ENCODE measurements around the gene BANP.

Gene BANP

DNA sequence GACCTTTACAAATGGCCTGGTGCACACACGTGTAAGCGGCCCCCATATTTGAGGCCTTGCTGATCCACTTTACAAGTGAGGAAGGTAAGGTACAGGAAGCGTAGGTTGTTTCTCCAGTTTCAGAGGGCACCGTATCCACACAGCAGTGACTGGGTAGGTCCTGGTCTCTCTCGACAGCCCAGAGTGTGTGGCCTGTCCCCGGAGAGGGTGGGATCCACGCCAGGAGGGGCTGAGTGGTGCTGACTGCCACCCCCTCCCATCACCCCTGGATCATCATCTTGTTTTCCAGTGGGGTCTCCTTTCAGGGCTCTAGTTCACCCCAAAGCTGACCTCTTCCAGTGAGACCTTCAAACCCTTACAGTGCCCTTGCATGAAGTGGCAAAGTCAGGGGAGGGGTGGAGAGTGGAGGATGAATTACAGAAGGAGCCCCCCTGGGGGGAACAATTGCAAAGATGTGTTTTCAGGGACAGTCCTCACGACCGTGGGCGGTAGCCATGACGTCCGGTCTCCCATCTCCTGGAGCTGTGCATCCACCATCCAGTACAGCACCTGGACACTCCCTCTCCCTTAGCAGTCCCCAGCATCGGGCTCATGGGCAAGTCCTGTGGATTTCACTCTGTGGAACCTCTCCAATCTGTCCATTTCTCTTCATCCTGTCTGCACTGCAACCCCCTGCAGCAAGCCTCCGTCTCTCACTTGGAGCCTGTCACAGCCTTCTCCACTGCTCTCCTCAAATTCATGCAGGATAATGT, 4.5 kb upstream of the BANP start:
- Histone ChIP-seq H3K9me3 (ENCODE audit: control insufficient read depth, low read length) (no peaks in the 10 kb centered on the region), H4K8ac (ENCODE audit: low read length) (no peak overlapping the region), H3K4ac (ENCODE audit: low read depth in 1 of 2, low read length in 2 of 2) (no peak overlapping the region), H2BK120ac (ENCODE audit: low read depth, low read length) (no peak overlapping the region), H3K79me1 (replicated peaks; ENCODE audit: low read length, poor library complexity, severe bottlenecking) (no peaks in the 10 kb centered on the region), H3K4me2 (ENCODE audit: low read length, poor library complexity, severe bottlenecking) (no peak overlapping the region), H3K27ac (ENCODE audit: low read length, poor library complexity, severe bottlenecking) (no peak overlapping the region), H2AK5ac (ENCODE audit: low read length, severe bottlenecking) (no peak overlapping the region), H3K23ac (ENCODE audit: low read length in 2 of 2) (no peak overlapping the region), H2BK15ac (ENCODE audit: low read depth, poor library complexity, severe bottlenecking) (no peak overlapping the region), H3K18ac (ENCODE audit: low read depth in 1 of 2, low read length in 2 of 2) (no peak overlapping the region), H3K4me1 (ENCODE audit: control insufficient read depth, insufficient read depth, low read depth, low read length) (peaks cover 4% of the 10 kb centered on the region), H3K14ac (ENCODE audit: low read length in 2 of 2) (no peak overlapping the region), H3K27me3 (ENCODE audit: control insufficient read depth in 1 of 2, insufficient read depth in 1 of 2, low read length in 2 of 2) (peaks cover 0 to 3% of the 10 kb centered on the region in 2 experiments), H4K91ac (ENCODE audit: low read length) (no peak overlapping the region), H2BK5ac (ENCODE audit: low read depth, low read length, poor library complexity, severe bottlenecking) (no peak overlapping the region), H3K36me3 (ENCODE audit: control insufficient read depth in 1 of 2, insufficient read depth in 2 of 2, low read depth in 1 of 2, low read length in 2 of 2) (no peaks in the 10 kb centered on the region), H2AFZ (ENCODE audit: low read depth, low read length) (no peak overlapping the region), H3K9ac (ENCODE audit: low read length) (no peak overlapping the region), H2BK12ac (ENCODE audit: low read length in 2 of 2) (no peak overlapping the region), H3K4me3 (ENCODE audit: insufficient read depth in 1 of 2, low read depth in 1 of 2, low read length in 2 of 2) (no peak overlapping the region)
- DNase-seq: no peak
- 84% methylated on average over 14 of the region's 14 CpGs for WGBS

DNA sequence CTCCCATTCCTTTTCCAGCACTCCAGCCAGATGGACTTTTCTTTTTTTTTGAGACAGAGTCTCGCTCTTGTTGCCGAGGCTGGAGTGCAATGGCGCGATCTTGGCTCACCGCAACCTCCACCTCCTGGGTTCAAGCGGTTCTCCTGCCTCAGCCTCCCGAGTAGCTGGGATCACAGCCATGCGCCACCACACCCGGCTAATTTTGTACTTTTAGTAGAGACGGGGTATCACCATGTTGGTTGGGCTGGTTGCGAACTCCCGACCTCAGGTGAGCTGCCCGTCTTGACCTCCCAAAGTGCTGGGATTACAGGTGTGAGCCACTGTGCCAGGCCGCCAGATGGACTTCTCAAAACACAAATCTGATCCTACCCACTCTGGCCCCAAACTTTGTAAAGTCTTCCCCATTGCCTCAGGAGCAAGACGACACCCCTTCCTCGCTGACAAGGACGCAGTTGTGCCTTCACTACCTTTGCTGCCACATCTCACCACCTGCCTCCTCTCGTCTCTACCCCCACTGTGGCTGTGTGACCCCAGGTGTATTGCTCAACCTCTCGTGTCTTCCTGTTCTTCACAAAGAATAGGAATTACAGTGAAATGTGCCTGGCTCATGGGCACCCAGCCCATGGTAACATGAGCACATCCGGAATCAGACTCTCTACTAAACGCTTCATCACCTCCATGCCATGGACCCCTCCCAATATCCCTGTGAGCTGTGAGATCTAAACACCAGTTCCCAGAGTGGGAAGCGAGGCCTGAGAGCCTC, 3.7 kb upstream of the BANP start:
- DNase-seq: no peak
- H3K9ac ChIP-seq (ENCODE audit: low read length): no peak overlapping the region
- WGBS: 94% methylated on average over 22 of the region's 22 CpGs
- H3K4me1 ChIP-seq (ENCODE audit: control insufficient read depth, insufficient read depth, low read depth, low read length): peaks cover 6% of the 10 kb centered on the region
- H4K8ac ChIP-seq (ENCODE audit: low read length): no peak overlapping the region
- no peak overlapping the region for H2BK12ac ChIP-seq (ENCODE audit: low read length in 2 of 2)
- H2AFZ ChIP-seq (ENCODE audit: low read depth, low read length): no peak overlapping the region
- no peak overlapping the region for H4K91ac ChIP-seq (ENCODE audit: low read length)
- H3K36me3 ChIP-seq (ENCODE audit: control insufficient read depth in 1 of 2, insufficient read depth in 2 of 2, low read depth in 1 of 2, low read length in 2 of 2): no peaks in the 10 kb centered on the region
- no peak overlapping the region for H3K18ac ChIP-seq (ENCODE audit: low read depth in 1 of 2, low read length in 2 of 2)
- H3K27me3 ChIP-seq (ENCODE audit: control insufficient read depth in 1 of 2, insufficient read depth in 1 of 2, low read length in 2 of 2): peaks cover 0 to 3% of the 10 kb centered on the region in 2 experiments
- H3K4ac ChIP-seq (ENCODE audit: low read depth in 1 of 2, low read length in 2 of 2): no peak overlapping the region
- no peak overlapping the region for H3K27ac ChIP-seq (ENCODE audit: low read length, poor library complexity, severe bottlenecking)
- no peak overlapping the region for H2BK120ac ChIP-seq (ENCODE audit: low read depth, low read length)
- no peak overlapping the region for H3K23ac ChIP-seq (ENCODE audit: low read length in 2 of 2)
- no peaks in the 10 kb centered on the region for H3K9me3 ChIP-seq (ENCODE audit: control insufficient read depth, low read length)
- H2BK5ac ChIP-seq (ENCODE audit: low read depth, low read length, poor library complexity, severe bottlenecking): no peak overlapping the region
- H3K4me2 ChIP-seq (ENCODE audit: low read length, poor library complexity, severe bottlenecking): no peak overlapping the region
- no peak overlapping the region for H3K14ac ChIP-seq (ENCODE audit: low read length in 2 of 2)
- H2BK15ac ChIP-seq (ENCODE audit: low read depth, poor library complexity, severe bottlenecking): no peak overlapping the region
- H2AK5ac ChIP-seq (ENCODE audit: low read length, severe bottlenecking): no peak overlapping the region
- H3K4me3 ChIP-seq (ENCODE audit: insufficient read depth in 1 of 2, low read depth in 1 of 2, low read length in 2 of 2): no peak overlapping the region
- H3K79me1 ChIP-seq (replicated peaks; ENCODE audit: low read length, poor library complexity, severe bottlenecking): no peaks in the 10 kb centered on the region

DNA sequence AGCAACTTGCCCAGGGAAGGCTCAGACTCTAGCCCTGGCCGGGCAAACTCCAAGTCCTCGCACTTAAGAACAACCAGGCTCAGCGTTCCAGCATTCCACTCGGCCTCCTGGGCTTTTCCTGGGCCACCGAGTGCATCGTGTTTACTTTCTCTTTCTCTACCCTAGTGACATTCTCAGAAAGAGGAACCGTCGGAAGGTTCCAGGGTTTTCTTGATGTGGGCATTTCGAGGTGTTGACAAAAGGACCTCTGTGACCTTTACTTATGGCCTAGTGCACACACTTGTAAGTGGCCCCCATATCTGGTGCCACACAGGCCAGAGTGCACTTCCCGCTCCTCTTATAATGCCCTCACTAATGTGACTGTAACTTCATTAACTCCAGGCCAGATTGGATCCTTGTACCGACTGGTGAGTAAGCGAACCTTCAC, 3.1 kb upstream of the BANP start:
- H2BK120ac ChIP-seq (ENCODE audit: low read depth, low read length): no peak overlapping the region
- H3K18ac ChIP-seq (ENCODE audit: low read depth in 1 of 2, low read length in 2 of 2): no peak overlapping the region
- H2BK15ac ChIP-seq (ENCODE audit: low read depth, poor library complexity, severe bottlenecking): no peak overlapping the region
- H3K4me1 ChIP-seq (ENCODE audit: control insufficient read depth, insufficient read depth, low read depth, low read length): peaks cover 9% of the 10 kb centered on the region
- H3K9me3 ChIP-seq (ENCODE audit: control insufficient read depth, low read length): no peaks in the 10 kb centered on the region
- no peak overlapping the region for H3K4ac ChIP-seq (ENCODE audit: low read depth in 1 of 2, low read length in 2 of 2)
- H3K27ac ChIP-seq (ENCODE audit: low read length, poor library complexity, severe bottlenecking): no peak overlapping the region
- H3K14ac ChIP-seq (ENCODE audit: low read length in 2 of 2): no peak overlapping the region
- H3K36me3 ChIP-seq (ENCODE audit: control insufficient read depth in 1 of 2, insufficient read depth in 2 of 2, low read depth in 1 of 2, low read length in 2 of 2): peaks cover 0 to under 1% of the 10 kb centered on the region in 2 experiments
- H2BK5ac ChIP-seq (ENCODE audit: low read depth, low read length, poor library complexity, severe bottlenecking): no peak overlapping the region
- H3K27me3 ChIP-seq (ENCODE audit: control insufficient read depth in 1 of 2, insufficient read depth in 1 of 2, low read length in 2 of 2): peaks cover 0 to 3% of the 10 kb centered on the region in 2 experiments
- no peak overlapping the region for H4K91ac ChIP-seq (ENCODE audit: low read length)
- H2AFZ ChIP-seq (ENCODE audit: low read depth, low read length): no peak overlapping the region
- no peak overlapping the region for H4K8ac ChIP-seq (ENCODE audit: low read length)
- WGBS: 91% methylated on average over 12 of the region's 12 CpGs
- no peak for DNase-seq
- H3K9ac ChIP-seq (ENCODE audit: low read length): no peak overlapping the region
- no peaks in the 10 kb centered on the region for H3K79me1 ChIP-seq (replicated peaks; ENCODE audit: low read length, poor library complexity, severe bottlenecking)
- no peak overlapping the region for H2AK5ac ChIP-seq (ENCODE audit: low read length, severe bottlenecking)
- H3K4me2 ChIP-seq (ENCODE audit: low read length, poor library complexity, severe bottlenecking): no peak overlapping the region
- no peak overlapping the region for H3K23ac ChIP-seq (ENCODE audit: low read length in 2 of 2)
- no peak overlapping the region for H2BK12ac ChIP-seq (ENCODE audit: low read length in 2 of 2)
- H3K4me3 ChIP-seq (ENCODE audit: insufficient read depth in 1 of 2, low read depth in 1 of 2, low read length in 2 of 2): no peak overlapping the region

DNA sequence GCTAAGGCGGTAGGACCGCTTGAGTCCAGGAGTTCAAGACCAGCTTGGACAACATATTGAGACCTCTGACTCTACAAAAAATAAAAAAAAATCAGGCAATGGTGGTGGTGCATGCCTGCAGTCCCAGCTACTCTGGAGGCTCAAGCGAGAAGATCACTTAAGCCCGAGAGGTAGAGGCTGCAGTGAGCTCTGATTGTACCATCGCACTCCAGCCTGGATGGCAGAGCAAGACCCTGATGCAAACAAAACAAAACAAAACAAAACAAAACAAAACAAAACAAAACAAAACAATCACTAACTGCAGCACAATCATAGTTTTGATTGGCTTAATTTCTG, 2.5 kb upstream of the BANP start:
- H3K27me3 ChIP-seq (ENCODE audit: control insufficient read depth in 1 of 2, insufficient read depth in 1 of 2, low read length in 2 of 2): peaks cover 0 to 3% of the 10 kb centered on the region in 2 experiments
- no peak overlapping the region for H3K4me2 ChIP-seq (ENCODE audit: low read length, poor library complexity, severe bottlenecking)
- no peak for DNase-seq
- H3K4me3 ChIP-seq (ENCODE audit: insufficient read depth in 1 of 2, low read depth in 1 of 2, low read length in 2 of 2): no peak overlapping the region
- no peak overlapping the region for H3K14ac ChIP-seq (ENCODE audit: low read length in 2 of 2)
- WGBS: 95% methylated on average over 5 of the region's 5 CpGs
- H2BK12ac ChIP-seq (ENCODE audit: low read length in 2 of 2): no peak overlapping the region
- no peak overlapping the region for H3K18ac ChIP-seq (ENCODE audit: low read depth in 1 of 2, low read length in 2 of 2)
- H3K4me1 ChIP-seq (ENCODE audit: control insufficient read depth, insufficient read depth, low read depth, low read length): peaks cover 9% of the 10 kb centered on the region
- no peak overlapping the region for H4K91ac ChIP-seq (ENCODE audit: low read length)
- H2AFZ ChIP-seq (ENCODE audit: low read depth, low read length): no peak overlapping the region
- no peak overlapping the region for H3K9ac ChIP-seq (ENCODE audit: low read length)
- H2BK15ac ChIP-seq (ENCODE audit: low read depth, poor library complexity, severe bottlenecking): no peak overlapping the region
- H3K79me1 ChIP-seq (replicated peaks; ENCODE audit: low read length, poor library complexity, severe bottlenecking): no peaks in the 10 kb centered on the region
- H3K23ac ChIP-seq (ENCODE audit: low read length in 2 of 2): no peak overlapping the region
- peaks cover 0 to 6% of the 10 kb centered on the region in 2 experiments for H3K36me3 ChIP-seq (ENCODE audit: control insufficient read depth in 1 of 2, insufficient read depth in 2 of 2, low read depth in 1 of 2, low read length in 2 of 2)
- H2AK5ac ChIP-seq (ENCODE audit: low read length, severe bottlenecking): no peak overlapping the region
- no peak overlapping the region for H2BK120ac ChIP-seq (ENCODE audit: low read depth, low read length)
- no peak overlapping the region for H2BK5ac ChIP-seq (ENCODE audit: low read depth, low read length, poor library complexity, severe bottlenecking)
- no peaks in the 10 kb centered on the region for H3K9me3 ChIP-seq (ENCODE audit: control insufficient read depth, low read length)
- H4K8ac ChIP-seq (ENCODE audit: low read length): no peak overlapping the region
- H3K4ac ChIP-seq (ENCODE audit: low read depth in 1 of 2, low read length in 2 of 2): no peak overlapping the region
- H3K27ac ChIP-seq (ENCODE audit: low read length, poor library complexity, severe bottlenecking): no peak overlapping the region

Data from mesenchymal stem cell (in vitro differentiated cells and primary cell).